Left ventricle myocardium inferior (tissue), 1 donor: Measurements from ENCODE around the gene STAT5B. TPM values are rescaled to one million over a fixed set of nuclear protein-coding genes. Genes with fewer than 3 reads are reported as not detected.
A peak's percentile ranks its signal among the peaks of the same experiment; 100 is the strongest.

ENCODE experiments used
- DNase-seq: peaks from one replicate; pipeline ENCODE4 v3.0.0-alpha.2; 2020
- H3K27ac ChIP-seq: fragments of 200-600 bp; replicated peaks from 2 replicates; pipeline ENCODE4 v1.8.0; 2021
- H3K27me3 ChIP-seq: fragments of 200-600 bp; 2 replicates; pipeline ENCODE4 v1.8.0; 2021; ENCODE audit warnings: low read depth
- H3K36me3 ChIP-seq: fragments of 200-600 bp; 2 replicates; pipeline ENCODE4 v1.8.0; 2021
- H3K4me1 ChIP-seq: fragments of 200-600 bp; 2 replicates; pipeline ENCODE4 v1.8.0; 2021
- H3K4me3 ChIP-seq: fragments of 200-600 bp; 2 replicates; pipeline ENCODE4 v1.8.0; 2021; ENCODE audit warnings: mild to moderate bottlenecking, moderate library complexity
- H3K9me3 ChIP-seq: fragments of 200-600 bp; replicated peaks from 2 replicates; pipeline ENCODE4 v1.8.0; 2021
- CTCF ChIP-seq: fragments of 200-600 bp; IDR thresholded peaks from 2 replicates; pipeline ENCODE4 v1.8.0; 2021; ENCODE audit warnings: antibody characterized with exemption, mild to moderate bottlenecking, borderline replicate concordance
- intact Hi-C: fragments of 100-400 bp; cut with micrococcal nuclease; formaldehyde crosslinking; loops from one replicate; pipeline ENCODE4 v1.11.0; 2022
- total RNA-seq: library from RNA; stranded (reverse); fragmentation: NEBNext Ultra II Directional; extraction: Animal tissue kit (Norgen Biotek cat#: 25700); gene quantifications from one replicate; pipeline ENCODE4 v1.2.1, GENCODE V29; 2021
- donor health status: DM: no; HTN: yes; CAD: no; lungs with severe emphysema.

STAT5B gene
- total RNA-seq, 1 donor from 2014 or later = 30.7 TPM

- no peaks in the 10 kb centered on the region for H3K9me3 ChIP-seq
- peaks cover 18% of the 10 kb centered on the region for H3K27me3 ChIP-seq
- intact Hi-C loops = no loop called here
- DNase-seq = no peak
- peaks cover 32% of the 10 kb centered on the region for H3K4me1 ChIP-seq
- no peak overlapping the region for H3K4me3 ChIP-seq
- no peaks in the 10 kb centered on the region for H3K36me3 ChIP-seq
- no peak overlapping the region for H3K27ac ChIP-seq
- no peak for TF ChIP-seq CTCF
Observed at GRCh38 chr17:42185621-42185930, 90.6 kb downstream of the STAT5B start.

DNA sequence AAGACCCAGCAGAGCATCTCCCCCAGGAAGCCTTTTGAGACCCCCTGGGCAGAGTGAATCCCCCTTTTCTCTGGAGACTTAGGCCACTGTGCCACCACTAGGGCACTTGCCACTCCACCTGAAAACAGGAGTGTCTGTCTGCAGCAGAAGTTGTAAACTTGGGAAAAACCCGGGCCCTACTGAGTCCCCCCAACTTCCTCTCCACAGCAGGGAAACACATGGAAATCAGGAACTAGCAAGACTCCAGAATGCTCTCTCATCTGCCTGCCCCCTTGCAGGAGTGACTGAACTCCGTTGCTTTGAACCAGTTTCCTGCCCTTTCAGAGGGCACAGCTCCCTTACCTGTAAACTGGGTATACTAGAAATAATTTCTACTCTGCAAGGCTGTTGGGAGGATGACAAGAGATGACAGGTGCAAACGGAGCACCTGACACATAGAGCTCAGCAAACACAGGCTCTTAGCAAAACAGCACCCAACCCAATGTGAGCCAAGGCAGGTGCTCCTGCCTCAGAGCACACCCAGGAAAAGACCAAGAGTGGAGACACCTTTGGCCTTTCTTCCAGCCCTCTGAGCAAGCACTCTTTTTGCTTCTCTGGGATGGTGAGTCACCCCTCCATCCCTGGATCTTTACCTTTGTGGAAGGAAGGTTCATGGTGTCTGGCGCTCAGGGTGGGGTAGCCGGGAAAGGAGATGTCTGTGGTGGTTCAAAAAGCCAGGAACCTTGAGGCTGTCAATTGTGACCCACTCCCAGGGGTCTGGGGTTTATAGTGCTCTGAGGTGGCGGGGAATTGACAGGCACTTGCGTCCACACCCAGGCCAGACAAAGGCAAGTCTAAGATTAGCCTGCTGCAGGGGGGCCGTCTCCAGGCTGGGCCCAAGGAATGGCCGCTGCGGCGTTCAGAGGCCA lies 91.2 kb downstream of the STAT5B start, which contains the start of gene HCRT:
Gene HCRT, minus strand, starts transcription at position 740 of the 908 bp plus-strand sequence. Its CDS starts 87 bp downstream, at position 653.
- TF ChIP-seq CTCF = no peak
- intact Hi-C loops = no loop called here
- Histone ChIP-seq H3K4me1 (peaks cover 38% of the 10 kb centered on the region), H3K27ac (peak within 1 kb of the TSS; percentile 90), H3K4me3 (peak within 1 kb of the TSS; percentile 68), H3K27me3 (peaks cover 24% of the 10 kb centered on the region), H3K9me3 (no peaks in the 10 kb centered on the region), H3K36me3 (no peaks in the 10 kb centered on the region)
- no peak for DNase-seq

DNA sequence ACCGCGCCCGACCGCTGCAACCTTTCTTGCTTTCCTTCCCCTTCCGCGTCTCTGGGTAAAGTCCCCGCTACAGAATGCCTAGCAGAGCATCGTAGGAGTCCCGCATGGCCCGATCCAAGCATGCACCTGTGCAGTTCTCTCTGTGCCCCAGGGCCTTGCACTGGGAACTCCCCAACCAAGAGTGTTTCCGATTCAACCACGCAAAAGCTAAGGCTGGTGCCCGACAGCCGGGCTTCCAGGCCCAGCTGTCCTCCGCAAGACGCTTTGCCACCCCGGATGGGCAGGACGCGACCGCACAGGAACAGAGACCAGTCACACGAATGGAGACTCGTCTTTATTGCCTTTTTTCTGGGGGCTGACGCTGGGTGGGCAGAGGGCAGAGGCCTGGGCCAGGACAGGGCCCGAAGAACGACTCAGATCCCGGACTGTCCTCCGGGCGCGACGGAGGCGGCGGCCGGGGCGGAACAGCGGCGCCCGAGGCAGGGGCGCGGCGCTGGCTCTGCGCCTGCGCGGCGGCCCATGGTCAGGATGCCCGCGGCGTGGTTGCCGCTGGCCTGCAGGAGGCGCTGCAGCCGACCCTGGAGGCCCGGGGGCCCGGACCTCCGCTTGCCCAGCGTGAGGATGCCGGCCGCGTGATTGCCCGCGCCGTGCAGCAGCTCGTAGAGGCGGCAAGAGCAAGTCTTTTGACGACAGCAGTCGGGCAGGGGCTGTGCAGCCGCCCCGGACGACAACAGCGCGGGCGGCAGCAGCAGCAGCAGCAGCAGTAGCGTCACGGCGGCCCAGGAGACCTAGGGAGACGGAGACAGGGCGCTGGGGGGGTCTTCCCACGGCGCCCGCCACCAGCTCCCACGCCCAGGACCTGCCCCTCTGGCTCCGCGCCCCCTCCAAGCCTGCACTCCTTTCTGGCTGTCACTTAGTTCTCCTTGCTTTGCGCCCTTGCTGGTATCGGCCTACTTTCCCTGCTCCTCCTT lies 92.2 kb downstream of the STAT5B start:
- intact Hi-C loops = no loop called here
- Histone ChIP-seq H3K4me3 (peak overlapping the region; percentile 68), H3K27me3 (peaks cover 33% of the 10 kb centered on the region), H3K4me1 (peaks cover 43% of the 10 kb centered on the region), H3K9me3 (no peaks in the 10 kb centered on the region), H3K36me3 (no peaks in the 10 kb centered on the region), H3K27ac (peak overlapping the region; percentile 90)
- peak; percentile 92 for TF ChIP-seq CTCF
- peak; percentile 72 for DNase-seq

GRCh38 chr17:42182927-42183734 lies 93.1 kb downstream of the STAT5B start:
- no peak for TF ChIP-seq CTCF
- Histone ChIP-seq H3K4me1 (peaks cover 43% of the 10 kb centered on the region), H3K4me3 (peak overlapping the region; percentile 68), H3K27me3 (peaks cover 34% of the 10 kb centered on the region), H3K9me3 (no peaks in the 10 kb centered on the region), H3K27ac (peak overlapping the region; percentile 90), H3K36me3 (no peaks in the 10 kb centered on the region)
- intact Hi-C loops = no loop called here
- DNase-seq = no peak

DNA sequence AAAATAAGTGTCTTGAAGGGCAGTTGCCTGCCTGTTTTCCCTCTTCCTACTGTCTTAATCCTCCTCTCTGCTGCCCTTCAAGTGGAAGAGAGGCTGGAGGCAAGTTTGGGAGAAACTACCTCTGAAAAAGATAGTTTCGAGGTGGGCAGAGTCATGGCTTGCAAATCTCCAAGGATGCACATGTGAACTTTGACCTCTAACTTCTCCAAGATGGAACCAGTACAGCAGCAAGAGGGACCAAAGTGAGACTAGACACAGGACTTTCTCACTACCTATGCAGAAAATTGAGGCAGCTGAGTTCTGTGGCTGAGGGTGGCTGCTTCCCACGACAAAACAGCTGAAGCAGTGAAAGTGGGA lies 94.4 kb downstream of the STAT5B start:
- peaks cover 43% of the 10 kb centered on the region for H3K4me1 ChIP-seq

More for the DNA sequence above, 94.4 kb downstream of the STAT5B start:
- no peak overlapping the region for H3K27ac ChIP-seq
- H3K9me3 ChIP-seq = no peaks in the 10 kb centered on the region
- intact Hi-C loops = no loop called here
- no peak overlapping the region for H3K4me3 ChIP-seq
- no peak for DNase-seq
- peaks cover 34% of the 10 kb centered on the region for H3K27me3 ChIP-seq
- TF ChIP-seq CTCF = no peak
- H3K36me3 ChIP-seq = no peaks in the 10 kb centered on the region
